BE2C (cell line): ENCODE measurements around the gene CDC20B. TPM values are rescaled to one million over a fixed set of nuclear protein-coding genes. Genes with fewer than 3 reads are reported as not detected.

Source experiments
- DNase-seq: peaks from one replicate; pipeline ENCODE4 v3.0.0-alpha.2; 2020
- H3K27me3 ChIP-seq: fragments of 250-450 bp; sonication (Bioruptor Pico); 2 replicates; pipeline ENCODE4 v1.5.1; 2020; ENCODE audit warnings: mild to moderate bottlenecking
- H3K36me3 ChIP-seq: fragments of 250-450 bp; sonication (Bioruptor Pico); 2 replicates; pipeline ENCODE4 v1.5.1; 2020; ENCODE audit warnings: mild to moderate bottlenecking
- H3K4me1 ChIP-seq: fragments of 250-450 bp; sonication (Bioruptor Pico); 2 replicates; pipeline ENCODE4 v1.5.1; 2020
- H3K4me3 ChIP-seq: 2 replicates; pipeline ENCODE4 v1.5.1; 2011; ENCODE audit warnings: low read depth, low read length
- H3K9me3 ChIP-seq: fragments of 250-450 bp; sonication (Bioruptor Pico); 2 replicates; pipeline ENCODE4 v1.5.1; 2020
- CTCF ChIP-seq: IDR thresholded peaks from 2 replicates; pipeline ENCODE4 v1.5.1; 2012; ENCODE audit warnings: mild to moderate bottlenecking, low read depth, low read length
- polyA plus RNA-seq: library from polyadenylated mRNA; unstranded; fragments of >200 nt; gene quantifications from one replicate; pipeline ENCODE4 v1.2.1, GENCODE V29; 2012; ENCODE audit warnings: low read depth, missing spikeins; ENCODE audit not compliant: insufficient read length, insufficient read depth

The CDC20B gene
- not detected for polyA plus RNA-seq

- H3K36me3 ChIP-seq, result no peaks in the 10 kb centered on the region
- DNase-seq, result peak; percentile 87
- H3K4me3 ChIP-seq, result peak within 1 kb of the TSS; percentile 52
- peaks cover 74% of the 10 kb centered on the region for H3K27me3 ChIP-seq
- no peaks in the 10 kb centered on the region; the same call in 1 of the 2 replicates for H3K4me1 ChIP-seq
- TF ChIP-seq CTCF, result no peak
- no peaks in the 10 kb centered on the region for H3K9me3 ChIP-seq
Observed at GRCh38 chr5:55172937-55173686, at the start of gene CDC20B. TSS of gene CDC20B (minus strand) at chr5:55173177. CDS start at chr5:55173000, 177 bp downstream.

GRCh38 chr5:55222092-55222984, 49.4 kb upstream of the CDC20B start:
- H3K4me3 ChIP-seq, result no peak overlapping the region
- DNase-seq, result no peak
- H3K4me1 ChIP-seq, result no peaks in the 10 kb centered on the region

GRCh38 chr5:55220433-55221185, 47.6 kb upstream of the CDC20B start:
- H3K36me3 ChIP-seq, result no peaks in the 10 kb centered on the region
- H3K27me3 ChIP-seq, result peaks cover 68% of the 10 kb centered on the region
- H3K4me3 ChIP-seq, result peak overlapping the region; percentile 43
- DNase-seq, result no peak
- H3K4me1 ChIP-seq, result no peaks in the 10 kb centered on the region
- no peaks in the 10 kb centered on the region for H3K9me3 ChIP-seq
- TF ChIP-seq CTCF, result peak; percentile 8; the same call in 1 of the 2 replicates

More at GRCh38 chr5:55222092-55222984, 49.4 kb upstream of the CDC20B start:
- Histone ChIP-seq H3K27me3 (peaks cover 79% of the 10 kb centered on the region), H3K9me3 (no peaks in the 10 kb centered on the region), H3K36me3 (no peaks in the 10 kb centered on the region)
- no peak for TF ChIP-seq CTCF

GRCh38 chr5:55219770-55220169, 46.8 kb upstream of the CDC20B start:
- Histone ChIP-seq H3K9me3 (no peaks in the 10 kb centered on the region), H3K36me3 (no peaks in the 10 kb centered on the region), H3K4me3 (no peak overlapping the region), H3K4me1 (no peaks in the 10 kb centered on the region), H3K27me3 (peaks cover 59% of the 10 kb centered on the region)
- no peak for TF ChIP-seq CTCF
- no peak for DNase-seq

- no peak for TF ChIP-seq CTCF
- Histone ChIP-seq H3K27me3 (peaks cover 56% of the 10 kb centered on the region), H3K36me3 (no peaks in the 10 kb centered on the region), H3K9me3 (no peaks in the 10 kb centered on the region), H3K4me3 (no peak overlapping the region), H3K4me1 (no peaks in the 10 kb centered on the region)
- no peak for DNase-seq
Observed at GRCh38 chr5:55218967-55219366, 46.0 kb upstream of the CDC20B start.
